COLO668 (cell line): Measurements from ENCODE around the gene PTPRG.

Experiments used
- DNase-seq: peaks from one replicate; lab custom pipeline; 2025; ENCODE audit not compliant: unreplicated experiment; lab: John Stamatoyannopoulos, UW

PTPRG gene

DNA sequence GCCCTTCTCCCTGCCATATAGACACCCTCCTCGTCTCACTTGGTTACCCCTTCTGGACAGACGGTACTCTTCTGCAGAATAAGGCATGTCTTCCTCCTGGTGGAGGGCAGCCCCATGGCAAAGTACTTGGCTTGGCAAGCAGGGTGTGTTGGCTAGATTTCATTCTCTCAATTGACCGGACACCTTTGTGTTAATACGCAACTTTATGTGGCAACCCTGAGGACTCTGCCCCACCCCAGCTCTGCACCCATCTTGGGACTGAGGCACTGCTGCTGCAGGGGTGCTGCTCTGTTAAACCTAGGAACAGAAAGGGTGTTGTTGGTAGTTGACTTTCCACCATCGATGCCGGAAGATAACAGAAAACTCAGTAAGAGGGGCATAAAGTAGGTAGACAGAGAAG lies 55.2 kb downstream of the PTPRG start:
- no peak for DNase-seq

DNA sequence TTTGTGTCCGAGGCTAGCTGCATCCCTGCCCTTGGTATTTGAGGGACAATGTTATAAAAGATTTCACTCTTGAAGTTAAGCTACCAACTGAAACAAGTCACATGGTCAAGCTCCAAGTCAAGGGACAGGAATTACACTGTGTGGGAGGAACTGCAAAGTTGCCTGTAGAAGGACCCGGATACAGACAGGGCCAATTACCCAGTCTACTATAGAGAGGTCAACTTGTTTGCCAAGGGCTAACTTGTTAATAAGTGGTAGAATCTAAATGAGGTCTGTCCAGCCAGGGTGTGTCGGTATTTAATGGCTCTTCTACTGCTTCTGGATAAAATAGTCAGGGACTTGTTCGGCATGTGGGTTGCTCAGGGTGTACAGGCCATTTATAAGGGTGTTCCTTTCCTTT lies 55.7 kb downstream of the PTPRG start:
- no peak for DNase-seq

DNA sequence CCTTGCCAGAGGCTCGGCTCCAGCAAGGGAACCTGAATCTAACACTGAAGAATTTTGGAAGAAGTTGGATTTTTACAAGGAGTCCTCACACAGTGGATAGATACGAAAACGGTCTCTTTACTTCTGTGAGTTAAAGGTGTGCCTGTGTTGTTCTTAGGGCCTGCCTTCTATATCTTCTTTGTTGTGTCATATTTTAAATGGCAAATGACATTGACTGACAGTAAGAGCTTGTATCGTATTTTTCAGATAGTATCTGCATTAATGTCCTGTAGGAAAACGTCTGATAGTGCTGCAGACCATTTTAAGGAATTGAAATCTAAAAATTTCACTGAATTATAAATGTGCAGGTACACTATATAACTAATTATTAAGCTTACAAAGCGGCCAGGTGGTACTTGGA lies 56.3 kb downstream of the PTPRG start:
- no peak for DNase-seq

DNA sequence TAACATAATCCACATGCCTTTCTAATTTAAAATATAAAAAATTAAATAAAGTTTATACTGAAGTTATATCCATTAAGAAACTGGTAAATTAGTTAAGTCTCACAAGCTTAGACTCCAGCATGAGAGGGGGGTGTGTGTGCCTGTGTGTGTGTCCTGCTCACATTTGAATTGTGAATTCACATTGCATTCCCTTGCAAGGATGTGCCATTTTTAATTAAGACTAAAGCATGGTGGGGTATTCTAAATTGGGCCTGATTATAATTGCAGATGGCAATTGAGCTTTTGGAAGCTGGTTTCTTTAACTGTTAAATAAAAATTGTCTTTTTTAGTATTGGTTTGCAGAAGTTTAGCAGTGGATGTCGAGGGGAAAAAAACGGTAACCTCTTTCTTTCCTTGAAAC lies 56.9 kb downstream of the PTPRG start:
- no peak for DNase-seq

DNA sequence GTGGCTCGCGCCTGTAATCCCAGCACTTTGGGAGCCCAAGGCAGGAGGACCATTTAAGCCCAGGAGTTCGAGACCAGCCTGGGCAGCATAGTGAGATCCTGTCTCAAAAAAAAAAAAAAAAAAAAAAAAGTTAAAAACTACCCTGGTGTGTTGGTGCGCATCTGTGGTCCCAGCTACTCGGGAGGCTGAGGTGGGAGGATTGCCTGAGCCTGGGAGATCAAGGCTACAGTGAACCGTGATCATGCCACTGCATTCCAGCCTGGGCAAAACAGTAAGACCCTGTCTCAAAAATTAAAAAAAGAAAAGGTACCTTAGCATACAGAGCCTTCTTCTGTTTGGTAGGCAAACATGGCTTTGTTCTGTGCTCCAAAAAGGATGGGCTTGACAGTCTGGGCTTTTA lies 57.5 kb downstream of the PTPRG start:
- no peak for DNase-seq

DNA sequence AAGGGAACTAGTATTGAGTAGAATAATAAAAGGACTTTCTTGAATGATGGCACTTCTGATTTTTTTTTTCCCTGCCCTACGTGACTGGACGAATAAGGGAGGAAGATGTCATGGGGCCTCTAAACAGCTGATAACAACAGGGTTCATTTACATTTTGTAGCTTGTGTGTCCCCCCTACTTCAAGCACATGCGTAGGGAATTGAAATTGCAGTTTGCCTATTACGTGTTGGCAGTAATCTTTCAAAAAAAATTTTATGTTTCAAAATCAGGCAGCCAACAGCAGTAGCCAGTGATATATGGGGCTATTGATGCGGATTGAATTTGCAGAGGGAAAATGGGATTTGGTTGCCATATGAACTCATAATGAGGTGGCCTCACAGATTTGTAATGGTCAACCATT lies 58.7 kb downstream of the PTPRG start:
- DNase-seq: no peak

DNA sequence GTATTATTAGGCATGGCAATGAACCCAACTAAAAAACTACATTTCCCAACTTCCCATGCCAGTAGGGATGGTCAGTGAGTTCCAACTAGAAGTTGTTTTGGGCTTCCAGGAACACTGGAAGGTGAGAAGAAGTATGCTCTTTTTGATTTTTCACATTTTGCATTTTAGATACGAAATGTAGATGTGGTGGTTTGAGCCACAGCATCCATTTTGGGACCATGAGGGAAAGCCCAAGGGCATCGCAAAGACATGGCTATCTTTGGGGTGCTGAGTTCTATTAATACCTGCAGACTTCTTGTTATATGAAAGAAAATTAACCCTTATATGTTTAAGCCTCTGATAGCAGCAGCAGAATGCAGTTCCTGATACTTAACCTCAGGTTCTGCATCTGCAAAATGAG lies 62.9 kb downstream of the PTPRG start:
- no peak for DNase-seq

DNA sequence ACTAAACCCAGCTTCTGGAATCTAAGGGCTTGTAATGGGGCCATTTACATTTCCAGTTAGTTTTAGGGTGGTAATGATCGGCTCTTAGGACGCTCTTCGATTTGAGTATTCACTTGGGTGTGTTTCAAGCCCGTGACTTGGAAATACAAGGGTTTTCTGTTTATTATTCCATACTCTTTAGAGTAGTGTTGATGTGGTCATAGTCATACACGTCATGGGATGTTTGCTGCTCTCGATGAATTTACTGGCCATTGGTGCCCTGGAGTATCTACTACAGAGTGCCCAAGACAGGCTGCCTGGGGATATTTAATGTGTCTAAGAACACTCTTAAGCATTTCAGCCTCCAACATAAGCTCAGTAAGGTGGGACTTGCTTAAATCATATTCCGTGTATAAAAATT lies 64.1 kb downstream of the PTPRG start:
- DNase-seq: no peak

DNA sequence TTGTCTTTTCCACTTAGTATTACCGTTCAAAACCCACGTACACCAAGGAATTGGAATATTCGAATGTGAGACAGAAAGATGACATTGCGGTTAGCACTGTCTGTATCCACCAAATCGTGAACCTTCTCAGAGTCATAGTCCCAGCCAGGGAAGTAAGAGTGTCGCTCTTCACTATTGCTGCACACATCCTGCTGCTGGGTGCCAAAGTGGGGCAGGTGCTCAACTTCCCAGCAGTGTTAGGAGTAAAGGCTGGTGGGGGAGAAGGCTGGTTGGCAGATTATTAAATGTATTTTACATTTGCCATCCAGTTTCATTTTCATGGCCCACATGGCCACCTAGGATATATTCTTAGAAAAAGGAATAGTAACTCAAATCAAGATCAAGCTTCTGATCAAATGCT lies 65.1 kb downstream of the PTPRG start:
- DNase-seq: no peak

DNA sequence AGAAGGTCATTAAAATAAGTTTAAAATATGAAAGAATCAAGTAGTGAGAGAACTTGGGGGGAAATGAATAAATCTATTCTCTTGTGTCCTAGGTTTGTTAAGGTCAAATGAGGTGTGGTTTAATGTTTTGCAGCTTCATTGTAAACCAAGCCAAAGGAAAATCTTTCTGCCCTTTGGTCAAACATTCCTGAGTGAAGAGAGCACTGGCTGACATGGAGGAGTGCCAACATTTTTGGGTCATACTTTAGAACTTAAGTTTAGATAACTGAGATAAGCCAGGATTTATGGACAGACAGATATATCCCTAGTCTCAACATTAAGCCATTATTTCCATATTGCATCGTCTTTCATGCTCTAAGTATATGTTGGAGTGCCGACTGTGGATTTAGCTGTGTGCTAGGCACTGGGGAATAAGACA lies 66.4 kb downstream of the PTPRG start:
- no peak for DNase-seq

DNA sequence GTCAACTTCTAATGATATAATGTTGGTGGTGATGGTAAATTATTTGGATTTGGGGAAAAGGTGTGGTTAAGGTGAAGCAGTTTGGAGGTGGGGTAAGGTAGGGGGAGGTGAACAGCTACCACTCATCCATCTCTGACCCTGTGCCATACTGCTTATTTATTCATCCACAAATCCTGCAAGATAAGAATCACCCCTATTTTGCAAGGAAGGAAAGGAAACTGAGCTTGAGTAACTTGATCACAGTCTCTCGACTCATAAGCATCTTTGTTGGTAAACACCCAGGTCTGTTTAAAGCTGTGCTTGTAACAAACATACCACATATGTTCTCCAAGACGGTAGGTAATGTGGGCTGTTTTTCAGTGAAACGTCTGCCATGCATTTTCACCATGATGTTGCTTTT lies 67.3 kb downstream of the PTPRG start:
- no peak for DNase-seq

DNA sequence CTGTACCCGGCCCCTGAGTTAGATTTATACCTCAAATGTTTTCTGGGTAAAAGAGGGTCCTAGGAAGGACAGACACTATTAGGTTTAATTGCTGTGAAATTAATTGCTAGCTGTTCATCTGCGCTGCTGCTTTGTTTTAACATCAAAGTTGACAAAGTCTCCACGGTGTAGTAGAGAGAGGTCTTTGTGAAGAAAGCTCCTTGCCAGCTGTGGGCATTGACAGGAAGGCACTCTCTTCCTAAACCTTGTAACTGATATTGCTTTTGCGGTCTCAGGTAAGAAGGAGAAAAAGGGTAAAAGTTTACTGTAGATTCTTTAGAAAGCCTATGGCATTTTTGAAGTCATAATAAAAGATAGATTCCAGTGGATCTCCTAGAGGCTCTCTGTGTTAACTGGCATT lies 68.1 kb downstream of the PTPRG start:
- DNase-seq: no peak

DNA sequence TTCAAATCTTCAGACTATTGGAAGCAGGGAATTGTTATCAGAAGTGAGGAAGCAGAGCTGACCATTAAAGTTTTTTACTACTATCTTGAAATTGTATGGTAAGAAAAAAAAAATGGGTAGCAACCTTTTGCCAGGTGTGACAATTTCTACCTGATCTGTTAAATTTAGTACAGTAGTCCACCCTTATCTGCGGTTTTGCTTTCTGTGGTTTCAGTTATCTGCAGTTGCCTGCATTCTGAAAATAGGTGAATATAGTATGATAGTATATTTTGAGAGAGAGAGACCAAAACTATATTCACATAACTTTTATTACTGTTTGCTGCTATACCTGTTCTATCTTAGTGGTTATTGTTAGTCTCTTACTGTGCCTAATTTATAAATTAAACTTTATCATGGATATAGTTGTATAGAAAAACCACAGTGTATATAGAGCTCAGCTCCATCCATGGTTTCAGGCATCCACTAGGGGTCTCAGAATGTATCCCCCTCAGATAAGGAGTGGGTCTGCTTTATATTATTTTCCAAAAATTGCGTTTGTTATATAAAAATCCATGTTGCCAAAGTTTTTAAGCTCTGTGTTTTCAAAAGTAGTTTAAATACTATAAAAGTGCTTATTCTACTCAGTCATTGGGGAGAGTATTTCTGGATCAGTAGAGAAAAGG lies 69.9 kb downstream of the PTPRG start:
- DNase-seq: no peak

DNA sequence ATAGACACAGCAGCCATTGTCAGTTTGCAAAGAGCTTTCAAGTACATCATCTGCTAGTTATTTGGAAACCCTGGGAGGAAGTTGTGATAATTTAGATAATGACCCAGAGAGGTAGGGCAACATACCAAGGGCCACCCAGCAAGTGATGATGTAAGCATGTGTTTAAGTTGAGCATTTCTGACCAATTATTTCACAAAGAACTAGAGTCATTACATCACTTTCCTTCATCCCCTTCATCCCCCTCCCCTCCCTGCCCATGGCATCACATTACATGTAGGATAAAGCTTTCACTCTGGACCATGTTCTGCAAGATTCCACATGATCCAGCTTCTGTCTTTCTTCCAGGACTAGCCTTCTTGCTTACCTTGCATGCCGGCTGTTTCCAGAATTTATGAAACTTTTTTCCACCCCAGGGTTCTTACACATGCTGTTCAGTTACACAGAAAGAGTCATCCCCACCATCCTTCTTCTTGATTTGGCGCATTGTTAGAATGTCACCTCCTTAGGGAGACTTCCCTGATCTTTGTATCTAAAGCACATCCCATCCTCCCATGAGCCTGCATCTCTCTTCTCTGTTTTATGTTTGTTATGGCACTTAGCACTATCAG lies 71.3 kb downstream of the PTPRG start:
- DNase-seq: no peak

DNA sequence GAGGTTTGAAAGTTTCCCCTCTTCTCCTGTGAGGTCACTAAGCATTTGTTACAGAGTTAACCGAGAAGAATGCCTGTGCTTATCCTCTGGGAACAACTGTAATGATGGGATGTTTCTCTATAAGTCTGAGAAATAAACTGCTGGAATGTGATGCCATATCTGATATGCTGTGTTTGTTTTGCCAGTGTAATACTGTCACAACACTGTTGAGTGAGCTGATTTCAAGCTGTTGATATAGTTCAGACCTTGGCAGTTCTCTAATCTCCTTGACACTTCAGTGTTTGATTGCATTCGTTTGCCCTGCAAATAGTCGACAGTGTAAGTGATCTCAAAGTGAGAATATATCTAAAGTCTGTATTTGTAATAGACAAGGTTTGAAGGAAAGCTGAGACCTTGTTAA lies 73.3 kb downstream of the PTPRG start:
- no peak for DNase-seq

DNA sequence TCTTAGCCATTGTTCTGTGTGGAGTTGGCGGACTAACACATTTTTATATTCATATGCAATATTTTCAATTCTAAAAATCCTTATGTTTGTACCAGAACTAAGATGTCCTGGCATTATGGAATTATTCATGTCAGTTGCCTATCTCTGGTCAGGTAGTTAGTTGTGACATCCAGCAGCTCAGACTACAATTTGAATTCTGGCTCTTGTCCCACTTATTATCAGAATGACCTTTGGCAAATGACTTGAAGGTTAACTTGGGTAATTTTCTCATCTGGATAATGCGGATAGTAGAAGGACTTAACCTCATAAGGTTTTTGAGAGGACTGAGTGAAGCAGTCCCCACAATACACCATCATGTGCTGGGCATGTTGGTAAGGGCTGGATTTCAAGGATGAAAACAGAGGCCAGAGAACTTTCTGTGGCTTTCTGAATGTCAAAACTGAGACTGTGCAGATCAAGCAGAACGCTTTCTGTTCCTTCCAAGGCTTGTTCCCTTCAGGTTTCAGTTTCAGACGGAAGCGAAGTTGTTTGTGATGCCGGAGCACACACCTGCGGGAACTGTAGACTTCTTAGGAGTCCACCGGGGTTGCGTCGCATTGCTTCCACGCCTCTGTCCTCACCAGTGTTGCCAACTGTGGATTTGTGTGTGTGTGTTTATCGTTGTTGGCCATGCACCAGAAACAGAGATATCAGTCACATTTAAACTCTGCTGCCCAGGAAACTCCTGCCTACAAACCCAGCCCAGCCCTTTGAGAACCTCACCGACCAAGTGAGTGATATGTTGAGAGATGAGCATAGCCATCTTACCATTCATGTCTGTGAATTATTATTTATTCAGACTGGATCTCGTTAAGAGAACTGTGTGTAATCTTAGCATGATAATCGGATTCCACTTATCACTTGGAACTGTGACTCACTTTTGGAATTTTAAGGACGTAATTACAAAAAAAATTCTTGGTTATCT lies 76.0 kb downstream of the PTPRG start:
- no peak for DNase-seq

DNA sequence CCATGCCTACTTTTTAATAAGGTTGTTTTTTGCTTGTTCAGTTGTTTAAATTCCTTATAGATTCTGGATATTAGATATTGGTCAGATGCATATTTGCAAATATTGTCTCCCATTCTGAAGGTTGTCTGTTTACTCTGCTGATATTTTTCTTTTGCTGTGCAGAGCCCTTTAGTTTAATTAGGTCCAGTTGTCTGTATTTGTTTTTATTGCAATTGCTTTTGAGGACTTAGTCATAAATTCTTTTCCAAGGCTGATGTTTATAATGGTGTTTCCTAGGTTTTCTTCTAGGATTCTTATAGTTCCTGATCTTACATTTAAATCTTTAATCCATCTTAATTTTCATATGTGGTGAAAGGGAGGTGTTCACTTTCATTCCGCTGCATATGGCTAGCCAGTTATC lies 77.4 kb downstream of the PTPRG start:
- DNase-seq: no peak

DNA sequence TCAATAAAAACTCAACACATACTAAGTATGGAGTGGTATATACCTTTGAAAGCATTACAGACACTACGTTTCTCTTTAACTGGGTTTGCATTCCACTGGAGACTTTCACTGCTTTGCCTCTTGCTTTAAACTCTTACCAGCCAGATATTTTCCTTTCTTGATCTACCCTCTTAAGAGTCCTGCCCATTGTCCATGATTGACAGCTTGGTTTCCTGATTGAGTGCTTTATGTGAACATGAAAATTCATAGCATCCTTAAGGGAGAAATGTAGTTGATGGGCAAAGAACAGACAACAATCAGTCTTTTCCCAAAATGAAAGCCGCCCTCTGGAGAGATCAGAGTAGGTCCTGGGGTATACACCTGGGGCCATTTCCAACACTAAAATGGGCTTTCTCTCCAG lies 78.6 kb downstream of the PTPRG start:
- no peak for DNase-seq

DNA sequence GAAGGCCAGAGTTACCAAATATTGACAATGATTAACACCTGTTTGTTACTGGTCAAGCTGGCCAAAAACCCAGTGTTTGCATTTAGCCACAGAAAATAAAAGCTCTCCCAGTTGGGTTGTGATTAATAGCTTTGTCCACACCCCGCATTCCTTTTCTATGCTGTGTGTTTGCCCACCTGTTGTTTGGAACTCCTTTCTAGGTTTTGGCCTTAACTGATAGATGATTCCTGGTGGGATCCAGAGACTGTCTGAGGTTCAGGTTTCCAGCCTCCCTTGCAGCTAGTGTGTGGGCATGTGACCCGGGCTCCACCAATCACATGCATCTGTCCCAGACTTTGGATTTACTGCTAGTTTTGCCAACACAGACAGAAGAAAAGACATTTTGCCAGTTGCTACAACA lies 83.8 kb downstream of the PTPRG start:
- DNase-seq: peak; percentile 62

DNA sequence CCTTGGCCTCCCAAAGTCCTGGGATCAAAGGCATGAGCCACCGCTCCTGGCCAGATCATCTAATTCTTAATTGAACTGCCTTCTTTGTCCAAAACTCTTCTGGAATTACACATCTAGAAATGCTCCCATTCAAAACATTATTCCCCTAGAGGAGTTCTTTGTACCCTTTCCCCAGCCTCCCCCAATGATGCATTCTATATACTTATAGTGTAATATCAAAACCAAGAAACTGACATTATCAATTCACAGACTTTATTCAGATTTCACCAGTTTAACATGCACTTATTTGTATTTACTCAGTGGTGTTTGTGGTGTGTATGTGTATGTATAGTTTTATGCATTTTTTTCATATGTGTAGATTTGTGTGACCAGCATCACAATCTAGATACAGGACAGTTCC lies 85.0 kb downstream of the PTPRG start:
- no peak for DNase-seq

DNA sequence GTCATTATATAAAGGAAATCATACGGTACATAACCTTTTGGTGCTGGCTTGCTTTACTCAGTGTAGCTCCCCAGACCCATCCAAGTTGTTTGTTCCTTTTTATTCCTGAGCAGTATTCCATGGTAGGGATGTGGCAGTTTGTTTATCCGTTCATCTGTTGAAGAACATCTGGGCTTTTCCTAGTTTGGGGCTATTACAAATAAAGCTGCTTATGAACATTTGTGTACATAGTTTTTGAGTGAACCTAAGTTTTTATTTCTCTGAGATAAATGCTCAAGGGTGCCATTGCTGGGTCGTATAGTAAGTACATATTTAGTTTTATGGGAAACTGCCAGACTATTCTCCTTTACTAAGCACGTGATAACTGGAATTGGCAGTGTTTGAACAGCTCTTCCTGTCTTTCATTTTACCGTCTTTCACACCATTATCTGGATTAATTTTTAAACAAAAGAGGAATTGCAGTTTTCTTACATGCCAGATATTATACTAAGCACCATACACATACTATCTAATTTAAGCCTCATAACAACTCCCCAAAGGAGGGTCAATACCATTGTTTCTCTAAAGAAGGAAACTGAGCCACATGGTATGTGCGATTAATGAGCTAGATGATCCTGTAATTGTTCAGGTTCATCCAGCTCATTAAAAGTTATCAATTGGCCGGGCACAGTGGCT lies 85.6 kb downstream of the PTPRG start:
- no peak for DNase-seq

DNA sequence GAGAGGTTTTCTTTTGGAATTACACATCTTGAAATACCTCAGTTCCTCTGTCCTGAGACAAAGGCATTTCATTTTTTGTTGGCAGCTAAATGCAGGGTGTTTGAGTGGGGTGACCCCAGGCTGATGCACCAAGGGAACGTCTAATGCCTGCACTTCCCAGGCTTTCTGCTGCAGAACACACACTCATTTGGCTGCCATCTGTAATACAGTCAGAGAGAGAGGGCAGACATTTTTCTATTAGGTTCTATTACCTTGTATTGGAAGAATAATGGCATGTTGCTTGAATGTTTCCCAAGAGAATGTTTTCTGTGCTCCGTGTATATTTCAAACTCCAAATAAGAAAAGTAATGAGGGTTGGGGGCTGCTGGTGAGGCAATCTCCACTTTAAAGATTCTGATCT lies 87.1 kb downstream of the PTPRG start:
- DNase-seq: no peak
